Karpas-422 (cell line): ENCODE results near the gene SHC3. TPM values are rescaled to one million over a fixed set of nuclear protein-coding genes. Genes with fewer than 3 reads are reported as not detected.

Source experiments
- DNase-seq: peaks from one replicate; pipeline ENCODE4 v3.0.0-alpha.2; 2015
- H2AFZ ChIP-seq: fragments of 200-600 bp; sonication (generic); 2 replicates; pipeline ENCODE4 v1.6.1; 2014; ENCODE audit warnings: antibody characterized with exemption, low read length, mixed read lengths
- H3K27ac ChIP-seq: fragments of 200-600 bp; sonication (generic); 2 replicates; pipeline ENCODE4 v1.5.1; 2014; ENCODE audit warnings: mild to moderate bottlenecking, low read length, moderate library complexity
- H3K27me3 ChIP-seq: fragments of 200-600 bp; sonication (generic); 2 replicates; pipeline ENCODE4 v1.6.1; 2014; ENCODE audit warnings: low read length, mixed read lengths
- H3K36me3 ChIP-seq: fragments of 200-600 bp; sonication (generic); 2 replicates; pipeline ENCODE4 v1.6.1; 2014; ENCODE audit warnings: low read length, mixed read lengths; ENCODE audit not compliant: insufficient read depth
- H3K4me1 ChIP-seq: fragments of 200-600 bp; sonication (generic); 2 replicates; pipeline ENCODE4 v1.6.1; 2014; ENCODE audit warnings: mild to moderate bottlenecking, low read length, mixed read lengths
- H3K4me2 ChIP-seq: fragments of 200-600 bp; sonication (generic); 2 replicates; pipeline ENCODE4 v1.6.1; 2014; ENCODE audit warnings: low read length, low read depth, mild to moderate bottlenecking; ENCODE audit not compliant: poor library complexity, severe bottlenecking
- H3K4me3 ChIP-seq: fragments of 200-600 bp; sonication (generic); 2 replicates; pipeline ENCODE4 v1.5.1; 2014; ENCODE audit warnings: mild to moderate bottlenecking, antibody characterized with exemption, low read length, mixed read lengths
- H3K79me2 ChIP-seq: fragments of 200-600 bp; sonication (generic); 2 replicates; pipeline ENCODE4 v1.6.1; 2014; ENCODE audit warnings: mild to moderate bottlenecking, low read length, mixed read lengths
- H3K9ac ChIP-seq: fragments of 200-600 bp; sonication (generic); 2 replicates; pipeline ENCODE4 v1.6.0; 2014; ENCODE audit warnings: low read length
- H3K9me2 ChIP-seq: fragments of 200-600 bp; sonication (generic), shearing (Covaris generic); replicated peaks from 2 replicates; pipeline ENCODE4 v1.6.0; 2014; ENCODE audit warnings: mild to moderate bottlenecking, low read length, moderate library complexity; ENCODE audit not compliant: insufficient read depth
- H3K9me3 ChIP-seq: fragments of 300-700, 200-600 bp; sonication (generic); 2 replicates; pipeline ENCODE4 v1.6.1; 2014; ENCODE audit warnings: low read length, mixed read lengths
- H4K20me1 ChIP-seq: fragments of 200-600 bp; sonication (generic); 2 replicates; pipeline ENCODE4 v1.6.1; 2014; ENCODE audit warnings: mild to moderate bottlenecking, antibody characterized with exemption, low read length, low read depth; ENCODE audit not compliant: insufficient read depth
- total RNA-seq: library from RNA; depleted of rRNA; stranded (reverse); fragments of >200 nt; shearing (Covaris generic); gene quantifications from 2 replicates; pipeline ENCODE4 v1.2.3, GENCODE V29; 2014; ENCODE audit warnings: low replicate concordance

Gene SHC3
- total RNA-seq, 1 experiment from 2014 or later, result not detected

GRCh38 chr9:89000973-89001916 is 177.4 kb downstream of the SHC3 start:
- H4K20me1 ChIP-seq, result no peaks in the 10 kb centered on the region
- H2AFZ ChIP-seq, result no peak overlapping the region
- H3K9ac ChIP-seq, result no peak overlapping the region
- no peak overlapping the region for H3K4me2 ChIP-seq
- peaks cover 5% of the 10 kb centered on the region for H3K4me1 ChIP-seq
- H3K9me2 ChIP-seq, result no peaks in the 10 kb centered on the region
- H3K36me3 ChIP-seq, result no peaks in the 10 kb centered on the region
- no peaks in the 10 kb centered on the region for H3K9me3 ChIP-seq
- no peaks in the 10 kb centered on the region for H3K27me3 ChIP-seq
- no peak overlapping the region for H3K4me3 ChIP-seq
- no peak overlapping the region for H3K27ac ChIP-seq
- no peaks in the 10 kb centered on the region for H3K79me2 ChIP-seq
- DNase-seq, result peak; percentile 92

GRCh38 chr9:89000371-89000781 is 178.2 kb downstream of the SHC3 start:
- H3K4me2 ChIP-seq, result no peak overlapping the region
- H3K4me3 ChIP-seq, result no peak overlapping the region
- H3K79me2 ChIP-seq, result no peaks in the 10 kb centered on the region
- no peaks in the 10 kb centered on the region for H3K27me3 ChIP-seq
- no peaks in the 10 kb centered on the region for H3K9me3 ChIP-seq
- H3K9ac ChIP-seq, result no peak overlapping the region
- no peak overlapping the region for H2AFZ ChIP-seq
- H3K9me2 ChIP-seq, result no peaks in the 10 kb centered on the region
- H3K27ac ChIP-seq, result no peak overlapping the region
- H4K20me1 ChIP-seq, result no peaks in the 10 kb centered on the region
- H3K4me1 ChIP-seq, result no peaks in the 10 kb centered on the region
- DNase-seq, result no peak
- H3K36me3 ChIP-seq, result no peaks in the 10 kb centered on the region

GRCh38 chr9:88998911-88999310 is 179.7 kb downstream of the SHC3 start:
- H3K27ac ChIP-seq, result no peak overlapping the region
- H3K4me2 ChIP-seq, result no peak overlapping the region
- no peak for DNase-seq
- H3K9ac ChIP-seq, result no peak overlapping the region
- peaks cover 2% of the 10 kb centered on the region; the same call in 1 of the 2 replicates for H3K4me1 ChIP-seq
- H3K9me2 ChIP-seq, result no peaks in the 10 kb centered on the region
- no peak overlapping the region for H2AFZ ChIP-seq
- H3K36me3 ChIP-seq, result no peaks in the 10 kb centered on the region
- H4K20me1 ChIP-seq, result no peaks in the 10 kb centered on the region
- no peaks in the 10 kb centered on the region for H3K9me3 ChIP-seq
- H3K79me2 ChIP-seq, result no peaks in the 10 kb centered on the region
- no peak overlapping the region for H3K4me3 ChIP-seq
- H3K27me3 ChIP-seq, result no peaks in the 10 kb centered on the region

GRCh38 chr9:88998503-88998902 is 180.1 kb downstream of the SHC3 start:
- Histone ChIP-seq H3K4me2 (no peak overlapping the region), H3K4me3 (no peak overlapping the region), H3K36me3 (no peaks in the 10 kb centered on the region), H4K20me1 (no peaks in the 10 kb centered on the region), H3K27ac (no peak overlapping the region), H3K79me2 (no peaks in the 10 kb centered on the region), H3K4me1 (peaks cover 2% of the 10 kb centered on the region; the same call in 1 of the 2 replicates), H3K9me2 (no peaks in the 10 kb centered on the region), H3K9ac (no peak overlapping the region), H3K9me3 (no peaks in the 10 kb centered on the region), H2AFZ (no peak overlapping the region), H3K27me3 (no peaks in the 10 kb centered on the region)
- no peak for DNase-seq

GRCh38 chr9:88997646-88998045 is 181.0 kb downstream of the SHC3 start:
- Histone ChIP-seq H3K79me2 (no peaks in the 10 kb centered on the region), H3K4me2 (no peak overlapping the region), H3K4me3 (no peak overlapping the region), H3K9ac (no peak overlapping the region), H3K36me3 (no peaks in the 10 kb centered on the region), H3K4me1 (peaks cover 2% of the 10 kb centered on the region; the same call in 1 of the 2 replicates), H3K27ac (no peak overlapping the region), H4K20me1 (no peaks in the 10 kb centered on the region), H3K9me2 (no peaks in the 10 kb centered on the region), H3K9me3 (no peaks in the 10 kb centered on the region), H2AFZ (no peak overlapping the region), H3K27me3 (no peaks in the 10 kb centered on the region)
- no peak for DNase-seq

- peaks cover 2% of the 10 kb centered on the region; the same call in 1 of the 2 replicates for H3K4me1 ChIP-seq
- no peaks in the 10 kb centered on the region for H4K20me1 ChIP-seq
- no peaks in the 10 kb centered on the region for H3K36me3 ChIP-seq
- H3K27ac ChIP-seq, result no peak overlapping the region
- H3K9ac ChIP-seq, result no peak overlapping the region
- DNase-seq, result no peak
- no peaks in the 10 kb centered on the region for H3K27me3 ChIP-seq
- H3K9me3 ChIP-seq, result no peaks in the 10 kb centered on the region
- no peaks in the 10 kb centered on the region for H3K9me2 ChIP-seq
- H2AFZ ChIP-seq, result no peak overlapping the region
- H3K79me2 ChIP-seq, result no peaks in the 10 kb centered on the region
- no peak overlapping the region for H3K4me3 ChIP-seq
- no peak overlapping the region for H3K4me2 ChIP-seq
Observed at GRCh38 chr9:88996921-88997235, 181.7 kb downstream of the SHC3 start.

GRCh38 chr9:88996046-88996920 is 182.3 kb downstream of the SHC3 start:
- no peak overlapping the region for H3K4me3 ChIP-seq
- H3K9me2 ChIP-seq, result no peaks in the 10 kb centered on the region
- H2AFZ ChIP-seq, result no peak overlapping the region
- no peaks in the 10 kb centered on the region for H3K36me3 ChIP-seq
- no peak overlapping the region for H3K9ac ChIP-seq
- H4K20me1 ChIP-seq, result no peaks in the 10 kb centered on the region
- DNase-seq, result no peak
- H3K9me3 ChIP-seq, result no peaks in the 10 kb centered on the region
- H3K27ac ChIP-seq, result no peak overlapping the region
- H3K79me2 ChIP-seq, result no peaks in the 10 kb centered on the region
- H3K27me3 ChIP-seq, result no peaks in the 10 kb centered on the region
- no peak overlapping the region for H3K4me2 ChIP-seq
- H3K4me1 ChIP-seq, result peaks cover 2% of the 10 kb centered on the region; the same call in 1 of the 2 replicates

GRCh38 chr9:88995627-88996026 is 183.0 kb downstream of the SHC3 start:
- DNase-seq, result no peak
- Histone ChIP-seq H3K9me3 (no peaks in the 10 kb centered on the region), H3K36me3 (no peaks in the 10 kb centered on the region), H3K79me2 (no peaks in the 10 kb centered on the region), H3K9ac (no peak overlapping the region), H3K4me2 (no peak overlapping the region), H3K27ac (no peak overlapping the region), H3K4me1 (peaks cover 2% of the 10 kb centered on the region; the same call in 1 of the 2 replicates), H4K20me1 (no peaks in the 10 kb centered on the region), H3K27me3 (no peaks in the 10 kb centered on the region), H3K9me2 (no peaks in the 10 kb centered on the region), H2AFZ (no peak overlapping the region), H3K4me3 (no peak overlapping the region)
